Stimulated activated memory B cell treated with anti-CD40 and anti-IgM and Interleukin-4, amounts not matched to agents 10 μg/mL and 1 μg/mL and 100 μg/mL, for 72 hours (primary cell): ENCODE data around the gene ASXL1.
A peak's percentile ranks its signal among the peaks of the same experiment; 100 is the strongest.

Experiments used
- ATAC-seq: fragments of 150-1000 bp; cut with Tn5 transposase; 2 replicates; pipeline ENCODE4 v1.10.0; 2021
- H3K27ac Mint-ChIP-seq: one replicate; pipeline ENCODE4 v1.8.0; 2022; ENCODE audit warnings: mild to moderate bottlenecking, mixed read lengths
- H3K27me3 Mint-ChIP-seq: one replicate; pipeline ENCODE4 v1.8.0; 2022; ENCODE audit warnings: mixed read lengths
- H3K36me3 Mint-ChIP-seq: one replicate; pipeline ENCODE4 v1.8.0; 2022; ENCODE audit warnings: mixed read lengths
- H3K4me1 Mint-ChIP-seq: one replicate; pipeline ENCODE4 v1.8.0; 2022; ENCODE audit warnings: mixed read lengths
- H3K4me3 Mint-ChIP-seq: one replicate; pipeline ENCODE4 v1.8.0; 2022; ENCODE audit warnings: mild to moderate bottlenecking, moderate library complexity, mixed read lengths
- H3K9me3 Mint-ChIP-seq: one replicate; pipeline ENCODE4 v1.8.0; 2022; ENCODE audit warnings: mixed read lengths

The ASXL1 gene

DNA sequence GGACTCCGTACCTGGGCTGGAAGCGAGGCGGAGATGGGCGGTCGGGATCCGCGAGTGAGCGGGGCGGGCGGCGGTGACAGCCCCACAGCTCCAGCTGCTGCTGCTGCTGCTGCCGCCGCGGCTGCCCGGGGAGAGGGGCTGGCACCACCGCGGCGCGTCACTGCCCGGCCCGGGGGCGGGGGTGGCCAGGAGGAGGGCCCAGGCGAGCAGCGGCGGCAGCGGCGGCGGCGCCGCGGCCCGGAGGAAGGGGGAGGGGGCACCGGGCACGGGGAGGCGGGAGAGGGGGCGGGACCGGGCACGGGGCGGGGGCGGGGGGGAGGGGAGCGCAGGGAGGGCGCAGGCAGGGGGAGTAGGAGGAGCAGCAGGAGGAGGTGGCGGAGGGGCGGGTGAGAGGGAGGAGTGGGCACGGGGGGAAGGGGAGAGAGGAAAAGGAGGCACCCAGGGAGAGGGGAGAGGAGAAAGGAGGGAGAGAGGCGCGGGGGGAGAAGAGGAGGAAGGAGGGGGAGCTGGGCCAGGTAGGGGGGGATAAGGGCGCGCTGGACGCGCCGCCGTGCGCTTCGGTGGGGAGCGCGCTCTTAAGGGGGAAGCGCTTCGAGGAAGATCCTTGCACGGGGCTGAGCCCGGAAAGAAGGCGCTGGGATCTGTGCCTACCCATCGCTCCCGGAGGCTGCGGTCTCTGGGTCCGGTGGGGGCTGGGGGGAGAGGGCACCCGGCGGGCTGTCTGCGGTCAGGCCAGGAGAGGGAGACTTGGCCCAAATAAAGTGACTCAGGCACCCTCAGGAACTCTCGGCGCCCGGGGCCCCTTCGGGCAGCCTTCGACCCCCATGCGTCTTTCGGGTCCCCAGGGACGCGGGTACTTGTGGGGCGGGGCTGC, 125.5 kb downstream of the ASXL1 start:
- Mint-ChIP-seq H3K9me3 (peaks cover 3% of the 10 kb centered on the region), H3K27me3 (no peaks in the 10 kb centered on the region), H3K36me3 (peaks cover 5% of the 10 kb centered on the region), H3K27ac (no peak overlapping the region), H3K4me1 (peaks cover 21% of the 10 kb centered on the region), H3K4me3 (peak overlapping the region; percentile 81)
- ATAC-seq, result peak; percentile 55

- peak overlapping the region; percentile 78 for H3K4me3 Mint-ChIP-seq
- peak; percentile 21 for ATAC-seq
- H3K27ac Mint-ChIP-seq, result no peak overlapping the region
These were observed 126.3 kb downstream of the ASXL1 start for GRCh38 chr20:32484225-32484957.

GRCh38 chr20:32484958-32485769, 127.0 kb downstream of the ASXL1 start:
- peaks cover 9% of the 10 kb centered on the region for H3K36me3 Mint-ChIP-seq
- no peaks in the 10 kb centered on the region for H3K27me3 Mint-ChIP-seq
- H3K4me1 Mint-ChIP-seq, result peaks cover 12% of the 10 kb centered on the region
- peak overlapping the region; percentile 78 for H3K4me3 Mint-ChIP-seq
- ATAC-seq, result peak; percentile 80
- no peak overlapping the region for H3K27ac Mint-ChIP-seq
- peaks cover 6% of the 10 kb centered on the region for H3K9me3 Mint-ChIP-seq

More at GRCh38 chr20:32484225-32484957, 126.3 kb downstream of the ASXL1 start:
- Mint-ChIP-seq H3K27me3 (no peaks in the 10 kb centered on the region), H3K9me3 (peaks cover 6% of the 10 kb centered on the region), H3K4me1 (peaks cover 20% of the 10 kb centered on the region), H3K36me3 (peaks cover 9% of the 10 kb centered on the region)

DNA sequence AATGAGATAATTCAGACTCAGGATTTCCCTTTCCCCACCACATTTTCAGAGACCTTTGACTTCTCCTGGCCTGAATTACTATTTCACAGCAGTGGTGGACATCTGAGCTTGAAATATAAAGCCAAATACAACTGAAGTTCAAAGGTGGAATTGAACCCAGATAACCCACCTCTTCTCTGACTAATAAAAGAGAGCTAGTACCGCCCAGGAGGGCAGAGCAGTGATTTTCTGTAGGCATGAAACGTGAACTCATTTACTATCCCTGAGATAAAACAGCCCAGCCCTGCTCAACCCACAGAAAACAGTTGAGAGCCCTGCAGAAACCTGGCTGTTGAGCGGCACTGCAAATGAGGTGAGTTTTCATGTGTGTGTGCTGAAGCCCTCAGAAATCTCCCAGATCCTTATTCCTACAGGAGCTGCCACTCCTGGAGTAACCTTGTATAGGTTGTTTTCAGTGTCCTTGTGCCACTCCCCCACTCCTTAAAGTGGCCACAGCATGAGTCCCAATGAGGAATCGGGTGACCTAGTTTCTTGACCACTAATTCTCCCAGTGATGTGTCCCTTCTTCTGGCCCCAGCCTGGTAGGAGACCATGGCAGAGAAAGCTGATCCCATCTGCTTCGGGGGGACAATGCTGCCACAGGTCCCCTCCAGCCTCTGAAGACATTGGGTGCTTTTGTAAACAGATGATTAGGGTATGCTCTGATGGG, 127.8 kb downstream of the ASXL1 start:
- Mint-ChIP-seq H3K4me3 (no peak overlapping the region), H3K4me1 (peaks cover 12% of the 10 kb centered on the region), H3K27me3 (no peaks in the 10 kb centered on the region), H3K27ac (no peak overlapping the region), H3K36me3 (peaks cover 9% of the 10 kb centered on the region), H3K9me3 (peaks cover 6% of the 10 kb centered on the region)
- no peak for ATAC-seq

DNA sequence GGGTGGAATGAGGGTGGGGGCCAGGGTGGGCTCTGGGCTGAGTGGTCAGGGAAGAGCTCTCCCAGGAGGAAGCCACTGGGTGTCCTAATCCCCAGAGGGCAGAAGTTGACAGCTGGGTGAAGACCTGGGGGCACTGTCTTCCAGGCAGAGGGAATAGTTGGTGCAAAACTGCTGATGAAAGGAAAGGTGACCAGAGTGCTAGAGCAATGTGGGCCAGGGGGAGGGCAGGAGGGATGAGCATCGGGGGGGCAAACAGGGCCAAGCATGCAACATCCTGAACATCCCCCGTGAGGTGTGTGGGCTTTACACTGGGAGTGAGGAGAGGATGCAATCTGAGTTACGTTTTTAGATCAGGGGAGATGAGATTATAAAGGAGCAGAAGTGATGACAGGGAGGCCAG, 129.2 kb downstream of the ASXL1 start:
- peaks cover 12% of the 10 kb centered on the region for H3K4me1 Mint-ChIP-seq
- no peak overlapping the region for H3K27ac Mint-ChIP-seq
- no peak overlapping the region for H3K4me3 Mint-ChIP-seq
- no peak for ATAC-seq
- peaks cover 6% of the 10 kb centered on the region for H3K9me3 Mint-ChIP-seq
- peaks cover 9% of the 10 kb centered on the region for H3K36me3 Mint-ChIP-seq
- H3K27me3 Mint-ChIP-seq, result no peaks in the 10 kb centered on the region

GRCh38 chr20:32488066-32488838, 130.1 kb downstream of the ASXL1 start:
- peaks cover 9% of the 10 kb centered on the region for H3K36me3 Mint-ChIP-seq
- no peaks in the 10 kb centered on the region for H3K27me3 Mint-ChIP-seq
- H3K27ac Mint-ChIP-seq, result peak overlapping the region; percentile 64
- no peak overlapping the region for H3K4me3 Mint-ChIP-seq
- peaks cover 12% of the 10 kb centered on the region for H3K4me1 Mint-ChIP-seq
- peaks cover 6% of the 10 kb centered on the region for H3K9me3 Mint-ChIP-seq
- no peak for ATAC-seq
